Activated T-cell treated with anti-CD3 and anti-CD28 coated beads for 1 hour (primary cell): Measurements from ENCODE around the gene SPRR4.
"Not testable (repeated sequence)": the region's sequence is repeated elsewhere in the genome, so short reads cannot be mapped to it uniquely, and the experiment has no call there.

Source experiments
- DNase-seq: peaks from one replicate; pipeline ENCODE4 v3.0.0-alpha.2; 2020; ENCODE audit warnings: low read depth

SPRR4 gene

GRCh38 chr1:152967201-152967600, 3.2 kb upstream of the SPRR4 start:
- DNase-seq, result no peak

- no peak for DNase-seq
Observed at GRCh38 chr1:152968248-152968647, 2.2 kb upstream of the SPRR4 start.

- DNase-seq, result no peak
Observed at GRCh38 chr1:152969036-152969435, 1.4 kb upstream of the SPRR4 start.

GRCh38 chr1:152972196-152972886, 1.9 kb downstream of the SPRR4 start:
- DNase-seq, result no peak

GRCh38 chr1:152976688-152977087, 6.2 kb downstream of the SPRR4 start:
- no peak for DNase-seq

- DNase-seq, result no peak
Observed at GRCh38 chr1:152977614-152978013, 7.2 kb downstream of the SPRR4 start.

- DNase-seq, result no peak
Observed at GRCh38 chr1:152980676-152981075, 10.2 kb downstream of the SPRR4 start.

- no peak for DNase-seq
Observed at GRCh38 chr1:152981146-152981871, 10.9 kb downstream of the SPRR4 start.

- DNase-seq, result no peak
Observed at GRCh38 chr1:152982076-152982475, 11.6 kb downstream of the SPRR4 start.

- DNase-seq, result no peak
Observed at GRCh38 chr1:152983234-152983633, 12.8 kb downstream of the SPRR4 start.

GRCh38 chr1:152983743-152984142, 13.3 kb downstream of the SPRR4 start, which contains the start of gene SPRR1A:
Gene SPRR1A (plus strand): TSS chr1:152984081. CDS start chr1:152985231, 1,150 bp downstream.
- no peak for DNase-seq

GRCh38 chr1:152986578-152986977, 16.1 kb downstream of the SPRR4 start:
- no peak for DNase-seq

- no peak for DNase-seq
Observed at GRCh38 chr1:152993186-152993585, 22.7 kb downstream of the SPRR4 start.

- no peak for DNase-seq
Observed at GRCh38 chr1:152995842-152996241, 25.4 kb downstream of the SPRR4 start.

- DNase-seq, result no peak
Observed at GRCh38 chr1:152996633-152997400, 26.4 kb downstream of the SPRR4 start.

- DNase-seq, result no peak
Observed at GRCh38 chr1:152997901-152998300, 27.5 kb downstream of the SPRR4 start.

GRCh38 chr1:152998476-152998875, 28.0 kb downstream of the SPRR4 start:
- DNase-seq, result no peak

GRCh38 chr1:152999818-153000217, 29.4 kb downstream of the SPRR4 start:
- no peak for DNase-seq

GRCh38 chr1:153000294-153000693, 29.8 kb downstream of the SPRR4 start:
- DNase-seq, result no peak

GRCh38 chr1:153001382-153001781, 30.9 kb downstream of the SPRR4 start, which contains the start of gene SPRR3:
Gene SPRR3 (plus strand): TSS chr1:153001749. CDS start chr1:153003021, 1,272 bp downstream.
- no peak for DNase-seq

- DNase-seq, result not testable (repeated sequence)
Observed at GRCh38 chr1:153011235-153011758, 40.8 kb downstream of the SPRR4 start.

GRCh38 chr1:153021829-153022228, 51.4 kb downstream of the SPRR4 start:
- not testable (repeated sequence) for DNase-seq
